Mucosa of descending colon (tissue), 3 donors: ENCODE measurements around the gene PLA2G12A. TPM values are rescaled to one million over a fixed set of nuclear protein-coding genes. Genes with fewer than 3 reads are reported as not detected.
"Not testable (repeated sequence)": the region's sequence is repeated elsewhere in the genome, so short reads cannot be mapped to it uniquely, and the experiment has no call there.

ENCODE experiments used
- ATAC-seq: fragments of 200-7000 bp; cut with Tn5 transposase; one replicate; pipeline ENCODE4 v1.9.1; 2020; ENCODE audit warnings: mild to moderate bottlenecking, moderate library complexity
- DNase-seq, 3 donors: peaks; one replicate each; pipeline ENCODE4 v3.0.0-alpha.2; 2020
- H3K36me3 ChIP-seq: fragments of 200-600 bp; one replicate; pipeline ENCODE4 v1.8.0; 2021; ENCODE audit warnings: low read depth, mild to moderate bottlenecking
- H3K4me1 ChIP-seq: fragments of 200-600 bp; one replicate; pipeline ENCODE4 v1.8.0; 2021; ENCODE audit warnings: low read depth, mild to moderate bottlenecking
- H3K4me3 ChIP-seq: fragments of 200-600 bp; one replicate; pipeline ENCODE4 v1.8.0; 2021; ENCODE audit warnings: mild to moderate bottlenecking
- H3K9me3 ChIP-seq: fragments of 200-600 bp; one replicate; pipeline ENCODE4 v1.8.0; 2021; ENCODE audit warnings: mild to moderate bottlenecking
- intact Hi-C, 2 donors: fragments of 100-400 bp; cut with DNase I in 1 of 2; cut with micrococcal nuclease in 1 of 2; formaldehyde crosslinking; loops; one replicate each; pipeline versions ENCODE4 v1.11.0 to v1.11.1; 2022; cut with DNase I, micrococcal nuclease
- total RNA-seq, 3 donors: library from RNA; stranded (reverse); fragmentation: NEBNext Ultra II Directional in 2 of 3; extraction: Animal tissue kit (Norgen Biotek cat#: 25700) in 2 of 3; gene quantifications; one replicate each; pipeline versions ENCODE4 v1.2.1 to v1.2.4, GENCODE V29; 2021 to 2023
- TF ChIP-seq, protein P1 (sequence below): fragments of 200-600 bp; IDR thresholded peaks from one replicate; pipeline ENCODE4 v1.8.0; 2022; ENCODE audit warnings: antibody characterized with exemption, mild to moderate bottlenecking
- donor health status: DM: no; HTN: no; CAD: no; lungs with moderate emphysema.
- donor health status: DM: no; HTN: no; CAD: no.
- donor health status: DM: no; HTN: yes; CAD: no.

The PLA2G12A gene
- total RNA-seq, 3 donors from 2014 or later: 30.9 to 45.3 (median 43.5) TPM

- no peak for ATAC-seq
- DNase-seq: no peak
- no peak overlapping the region for H3K4me3 ChIP-seq
- intact Hi-C loops: no loop called here
- TF ChIP-seq, protein P1, sequence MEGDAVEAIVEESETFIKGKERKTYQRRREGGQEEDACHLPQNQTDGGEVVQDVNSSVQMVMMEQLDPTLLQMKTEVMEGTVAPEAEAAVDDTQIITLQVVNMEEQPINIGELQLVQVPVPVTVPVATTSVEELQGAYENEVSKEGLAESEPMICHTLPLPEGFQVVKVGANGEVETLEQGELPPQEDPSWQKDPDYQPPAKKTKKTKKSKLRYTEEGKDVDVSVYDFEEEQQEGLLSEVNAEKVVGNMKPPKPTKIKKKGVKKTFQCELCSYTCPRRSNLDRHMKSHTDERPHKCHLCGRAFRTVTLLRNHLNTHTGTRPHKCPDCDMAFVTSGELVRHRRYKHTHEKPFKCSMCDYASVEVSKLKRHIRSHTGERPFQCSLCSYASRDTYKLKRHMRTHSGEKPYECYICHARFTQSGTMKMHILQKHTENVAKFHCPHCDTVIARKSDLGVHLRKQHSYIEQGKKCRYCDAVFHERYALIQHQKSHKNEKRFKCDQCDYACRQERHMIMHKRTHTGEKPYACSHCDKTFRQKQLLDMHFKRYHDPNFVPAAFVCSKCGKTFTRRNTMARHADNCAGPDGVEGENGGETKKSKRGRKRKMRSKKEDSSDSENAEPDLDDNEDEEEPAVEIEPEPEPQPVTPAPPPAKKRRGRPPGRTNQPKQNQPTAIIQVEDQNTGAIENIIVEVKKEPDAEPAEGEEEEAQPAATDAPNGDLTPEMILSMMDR: no peak
- H3K36me3 ChIP-seq: no peaks in the 10 kb centered on the region
- peaks cover 4% of the 10 kb centered on the region for H3K9me3 ChIP-seq
- H3K4me1 ChIP-seq: no peaks in the 10 kb centered on the region
Observed at GRCh38 chr4:109683621-109684253, 46.1 kb downstream of the PLA2G12A start.

- no peak for ATAC-seq
- Histone ChIP-seq H3K9me3 (peaks cover 4% of the 10 kb centered on the region), H3K36me3 (no peaks in the 10 kb centered on the region), H3K4me1 (no peaks in the 10 kb centered on the region), H3K4me3 (no peak overlapping the region)
- intact Hi-C loops: no loop called here
- no peak for DNase-seq
- TF ChIP-seq, protein P1: no peak
Observed at GRCh38 chr4:109682875-109683274, 47.0 kb downstream of the PLA2G12A start.

GRCh38 chr4:109678925-109679324 lies 50.9 kb downstream of the PLA2G12A start:
- H3K9me3 ChIP-seq, H3K4me1 ChIP-seq, DNase-seq, ATAC-seq, H3K4me3 ChIP-seq, intact Hi-C loops, H3K36me3 ChIP-seq: not testable (repeated sequence)

GRCh38 chr4:109678472-109678871 lies 51.4 kb downstream of the PLA2G12A start:
- ATAC-seq, intact Hi-C loops: not testable (repeated sequence)

DNA sequence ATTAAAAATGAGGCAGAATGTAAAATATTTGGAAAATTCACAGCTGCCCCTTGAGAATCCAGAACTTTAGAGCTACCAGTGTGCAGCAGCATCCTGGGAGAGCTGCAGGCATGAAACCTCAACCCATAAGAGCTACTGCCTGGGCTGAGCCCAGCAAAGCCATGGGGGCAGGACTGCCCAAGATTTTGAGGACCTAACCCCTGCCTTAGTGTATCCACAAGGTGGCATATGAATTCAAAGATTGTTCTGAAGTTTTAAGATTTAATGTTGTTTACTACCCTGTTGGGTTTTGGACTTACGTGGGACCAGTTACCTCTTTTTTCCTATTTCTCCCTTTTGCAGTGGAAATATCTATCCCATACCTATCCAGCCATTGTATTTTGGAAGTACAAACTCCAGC lies 53.0 kb downstream of the PLA2G12A start:
- ATAC-seq (no peak), DNase-seq (no peak)
- Histone ChIP-seq H3K4me3 (no peak overlapping the region), H3K4me1 (no peaks in the 10 kb centered on the region), H3K9me3 (peaks cover 4% of the 10 kb centered on the region), H3K36me3 (no peaks in the 10 kb centered on the region)
- intact Hi-C loops: no loop called here
- TF ChIP-seq, protein P1: no peak

More at GRCh38 chr4:109678472-109678871, 51.4 kb downstream of the PLA2G12A start:
- not testable (repeated sequence) for H3K4me1 ChIP-seq, H3K9me3 ChIP-seq, H3K36me3 ChIP-seq, DNase-seq, H3K4me3 ChIP-seq

DNA sequence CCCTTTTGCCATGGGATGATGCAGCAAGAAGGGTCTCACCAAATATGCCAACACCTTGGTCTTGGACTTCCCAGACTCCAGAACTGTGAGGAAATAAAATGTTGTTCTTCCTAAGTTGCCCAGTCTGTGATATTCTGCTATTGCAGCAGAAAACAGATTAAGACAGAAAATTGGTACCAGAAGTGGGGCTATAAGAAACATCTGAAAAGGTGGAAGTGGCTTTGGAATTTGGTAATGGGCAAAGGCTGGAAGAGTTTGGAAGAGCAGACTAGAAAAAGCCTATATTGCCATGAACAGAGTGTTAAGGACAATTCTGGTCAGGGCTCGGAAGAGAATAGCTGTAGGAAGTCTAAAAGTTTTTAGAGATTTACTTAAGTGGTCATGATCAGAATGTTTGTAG lies 54.0 kb downstream of the PLA2G12A start:
- H3K4me3 ChIP-seq: no peak overlapping the region
- intact Hi-C loops: no loop called here
- H3K4me1 ChIP-seq: no peaks in the 10 kb centered on the region
- no peak for DNase-seq
- no peak for ATAC-seq
- peaks cover 7% of the 10 kb centered on the region for H3K9me3 ChIP-seq
- TF ChIP-seq, protein P1: no peak
- no peaks in the 10 kb centered on the region for H3K36me3 ChIP-seq

GRCh38 chr4:109675181-109675580 lies 54.7 kb downstream of the PLA2G12A start:
- ATAC-seq: no peak
- intact Hi-C loops: no loop called here

More at GRCh38 chr4:109675181-109675580, 54.7 kb downstream of the PLA2G12A start:
- no peaks in the 10 kb centered on the region for H3K4me1 ChIP-seq
- no peak for DNase-seq
- peaks cover 7% of the 10 kb centered on the region for H3K9me3 ChIP-seq
- TF ChIP-seq, protein P1: no peak
- no peaks in the 10 kb centered on the region for H3K36me3 ChIP-seq
- H3K4me3 ChIP-seq: no peak overlapping the region
